HepG2 (cell line): ENCODE measurements around the gene KRT15.

ENCODE experiments used
- NR3C1 ChIP-seq: sonication (generic); formaldehyde crosslinking; IDR thresholded peaks from 2 replicates; pipeline ENCODE4 v1.4.0; 2020; ENCODE audit warnings: missing genetic modification reagents
- POLR2A ChIP-seq, 2 experiments: IDR thresholded peaks; 2 replicates each; pipeline ENCODE4 v1.6.1; 2011; ENCODE audit warnings: low read depth in 2 of 2, low read length in 2 of 2, mild to moderate bottlenecking in 1 of 2, moderate library complexity in 1 of 2; ENCODE audit not compliant: insufficient read depth in 1 of 2
- RAD51 ChIP-seq: fragments of 450-650 bp; IDR thresholded peaks from 2 replicates; pipeline ENCODE4 v1.6.1; 2016; ENCODE audit warnings: borderline replicate concordance

DNA sequence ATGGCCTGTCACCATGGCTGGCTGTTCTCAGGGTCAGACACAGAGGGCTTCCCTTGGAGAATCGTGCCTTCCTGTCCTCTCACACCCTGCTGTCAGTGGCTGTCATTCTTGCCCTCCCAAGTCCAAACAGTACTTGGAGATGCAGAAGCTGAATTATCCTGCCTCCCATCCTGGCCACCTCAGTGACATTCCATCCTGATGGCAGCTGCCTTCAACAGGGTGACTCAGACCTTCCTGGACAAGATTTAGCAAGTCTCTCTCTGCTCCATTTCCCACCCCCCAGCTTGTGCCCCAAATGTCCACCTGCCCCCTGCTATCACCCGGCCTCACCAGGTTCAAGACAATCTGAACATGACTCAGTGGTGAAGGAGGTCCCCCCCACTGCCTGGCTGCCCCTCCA, 24.2 kb downstream of the KRT15 start:
- TF ChIP-seq POLR2A (IDR thresholded peaks at IDR 0.05; ENCODE audit: insufficient read depth in 1 of 2, low read depth in 2 of 2, low read length in 2 of 2) (no peak), RAD51 (no peak), NR3C1 (CRISPR knock-in tag) (no peak)
